ENCODE results near the gene FLII. TPM values are rescaled to one million over a fixed set of nuclear protein-coding genes. Genes with fewer than 3 reads are reported as not detected.
A peak's percentile ranks its signal among the peaks of the same experiment; 100 is the strongest.

The FLII gene
- total and polyA plus RNA-seq, 2 of the 13 experiments (the other 11 are each of a cell fraction or from before 2014, with no cell fraction given): 130 to 303 TPM

DNA sequence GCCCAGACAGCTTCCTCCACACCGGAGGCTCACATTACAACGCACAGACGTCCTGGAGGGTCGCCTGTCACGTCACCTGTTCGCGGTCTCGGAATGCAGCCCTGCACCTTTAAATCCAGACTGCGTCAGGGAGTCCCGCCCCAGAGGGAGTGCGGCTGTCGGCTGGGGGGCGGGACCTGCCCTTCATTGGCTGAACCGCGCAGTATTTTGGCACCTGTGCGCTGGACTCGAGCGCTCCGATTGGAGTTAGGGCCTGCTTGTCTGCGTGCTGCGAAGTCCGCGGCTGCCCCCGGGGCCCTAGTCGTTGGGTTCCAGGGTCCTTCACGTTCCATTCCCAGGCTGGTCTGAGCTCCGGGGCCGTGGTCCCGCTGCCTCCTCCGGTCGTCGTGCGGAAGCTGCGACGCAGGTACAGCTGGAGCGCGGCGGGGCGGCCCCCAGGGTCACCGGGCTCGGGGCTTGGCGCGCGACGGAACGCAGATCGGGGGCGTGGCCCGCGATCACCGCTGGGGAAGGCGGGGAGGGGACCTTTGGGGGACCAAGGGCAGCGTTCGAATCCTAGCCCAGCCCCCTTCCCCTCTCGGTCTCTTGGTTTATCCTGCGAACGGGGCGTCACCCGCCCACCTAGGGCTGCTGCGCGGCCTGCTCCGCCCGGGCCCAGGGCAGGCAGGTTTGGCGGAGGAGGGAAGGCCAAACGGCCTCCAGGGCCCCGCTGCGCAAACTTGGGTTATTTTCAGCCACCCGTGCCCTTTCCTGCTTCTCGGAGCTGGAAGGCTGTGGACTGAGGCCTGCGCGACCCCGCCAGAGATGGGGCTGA lies 2.0 kb upstream of the FLII start, which contains the start of gene MIEF2 (continued):
- TF ChIP-seq MAF1 (CRISPR knock-in tag; IDR thresholded peaks at IDR 0.05; ENCODE audit: borderline replicate concordance): no peak; the same call in 1 of the 2 replicates
- no peak for TF ChIP-seq CHD4 (IDR thresholded peaks at IDR 0.05; ENCODE audit: borderline replicate concordance, low read length)
- no peak for TF ChIP-seq ZNF646 (CRISPR knock-in tag; IDR thresholded peaks at IDR 0.05)
- no peak for TF ChIP-seq CC2D1A (CRISPR knock-in tag; IDR thresholded peaks at IDR 0.05)
- TF ChIP-seq U2AF2 (IDR thresholded peaks at IDR 0.05; ENCODE audit: low read depth, low read length): no peak
- peak; percentile 79; the same call in 1 of the 2 replicates for TF ChIP-seq TFAP4 (IDR thresholded peaks at IDR 0.05; ENCODE audit: borderline replicate concordance, low read depth)
- TF ChIP-seq MTF2 (CRISPR knock-in tag; IDR thresholded peaks at IDR 0.05; ENCODE audit: borderline replicate concordance): peak; percentile 59
- no peak for TF ChIP-seq HOXD1 (CRISPR knock-in tag; IDR thresholded peaks at IDR 0.05)
- TF ChIP-seq MED8 (CRISPR knock-in tag; IDR thresholded peaks at IDR 0.05; ENCODE audit: insufficient replicate concordance): no peak
- 0 out of 2 replicates have a peak, but pooled peaks have one; percentile 20 for TF ChIP-seq ZNF138 (CRISPR knock-in tag; IDR thresholded peaks at IDR 0.05; ENCODE audit: low read depth)
- no peak for TF ChIP-seq CERS6 (CRISPR knock-in tag; IDR thresholded peaks at IDR 0.05)
- no peak for TF ChIP-seq JARID2 (CRISPR knock-in tag; IDR thresholded peaks at IDR 0.05; ENCODE audit: insufficient replicate concordance)
- no peak for TF ChIP-seq NR0B2 (CRISPR knock-in tag; IDR thresholded peaks at IDR 0.05)
- TF ChIP-seq ZNF674 (CRISPR knock-in tag; IDR thresholded peaks at IDR 0.05; ENCODE audit: low read depth): no peak
- TF ChIP-seq RNF219 (CRISPR knock-in tag; IDR thresholded peaks at IDR 0.05): no peak; the same call in 1 of the 2 replicates
- TF ChIP-seq STAG1 (CRISPR knock-in tag; IDR thresholded peaks at IDR 0.05): no peak

Data from HepG2 (cell line).